Neuronal stem cell (in vitro differentiated cells): ENCODE measurements around the gene PATZ1.

ENCODE experiments used
- DNase-seq: peaks from one replicate; pipeline ENCODE4 v3.0.0-alpha.2; 2013; ENCODE audit warnings: low spot score
- H2AFZ ChIP-seq: one replicate; pipeline ENCODE4 v1.6.1; 2013; ENCODE audit warnings: mild to moderate bottlenecking, low read length, inconsistent platforms
- H2AK5ac ChIP-seq: 2 replicates; pipeline ENCODE4 v1.6.1; 2013; ENCODE audit warnings: low read depth, mild to moderate bottlenecking, inconsistent platforms, low read length, moderate library complexity, mixed read lengths
- H2BK120ac ChIP-seq: 2 replicates; pipeline ENCODE4 v1.6.1; 2013; ENCODE audit warnings: low read depth, mild to moderate bottlenecking, inconsistent platforms, low read length, moderate library complexity, mixed read lengths
- H2BK12ac ChIP-seq: one replicate; pipeline ENCODE4 v1.6.1; 2013; ENCODE audit warnings: low read length, inconsistent platforms
- H2BK15ac ChIP-seq: 2 replicates; pipeline ENCODE4 v1.6.1; 2013; ENCODE audit warnings: mild to moderate bottlenecking, low read length, inconsistent platforms, mixed read lengths
- H2BK5ac ChIP-seq: one replicate; pipeline ENCODE4 v1.6.1; 2013; ENCODE audit warnings: inconsistent platforms, mild to moderate bottlenecking, low read length, moderate library complexity
- H3K14ac ChIP-seq: one replicate; pipeline ENCODE4 v1.6.1; 2013; ENCODE audit warnings: low read length, inconsistent platforms
- H3K18ac ChIP-seq: 2 replicates; pipeline ENCODE4 v1.6.1; 2013; ENCODE audit warnings: low read length, inconsistent platforms
- H3K23ac ChIP-seq: 2 replicates; pipeline ENCODE4 v1.6.1; 2013; ENCODE audit warnings: low read depth, mild to moderate bottlenecking, mixed read lengths, low read length, inconsistent platforms; ENCODE audit not compliant: poor library complexity
- H3K27ac ChIP-seq: replicated peaks from 3 replicates; pipeline ENCODE4 v1.5.1; 2013; ENCODE audit warnings: low read length, inconsistent platforms
- H3K27me3 ChIP-seq, 3 experiments: 2 replicates each; pipeline ENCODE4 v1.6.1; 2013; ENCODE audit warnings: low read length in 3 of 3, mild to moderate bottlenecking in 2 of 3, inconsistent platforms in 1 of 3, low read depth in 1 of 3, mixed read lengths in 1 of 3, moderate library complexity in 1 of 3; ENCODE audit not compliant: control insufficient read depth in 3 of 3, insufficient read depth in 3 of 3
- H3K36me3 ChIP-seq, 2 donors: replicated peaks in 1 of 2; 2 replicates each; pipeline ENCODE4 v1.6.1; 2013; ENCODE audit warnings: low read length in 2 of 2; ENCODE audit not compliant: control insufficient read depth in 2 of 2, insufficient read depth in 2 of 2
- H3K4ac ChIP-seq: 2 replicates; pipeline ENCODE4 v1.6.1; 2013; ENCODE audit warnings: inconsistent platforms, mild to moderate bottlenecking, low read length, moderate library complexity
- H3K4me1 ChIP-seq, 2 donors: 1 replicate in 1 of 2; 2 replicates in 1 of 2; pipeline ENCODE4 v1.6.1; 2013; ENCODE audit warnings: low read length in 2 of 2, low read depth in 1 of 2; ENCODE audit not compliant: control insufficient read depth in 2 of 2, insufficient read depth in 1 of 2
- H3K4me2 ChIP-seq: one replicate; pipeline ENCODE4 v1.6.1; 2013; ENCODE audit warnings: mild to moderate bottlenecking, low read length, inconsistent platforms; ENCODE audit not compliant: insufficient read depth, poor library complexity, severe bottlenecking
- H3K4me3 ChIP-seq, 2 donors: 2 replicates each; pipeline ENCODE4 v1.5.1; 2013; ENCODE audit warnings: low read length in 2 of 2, mild to moderate bottlenecking in 2 of 2, inconsistent platforms in 1 of 2, moderate library complexity in 1 of 2
- H3K79me1 ChIP-seq: one replicate; pipeline ENCODE4 v1.6.1; 2013; ENCODE audit warnings: low read depth, mild to moderate bottlenecking, inconsistent platforms, low read length, moderate library complexity
- H3K9ac ChIP-seq: one replicate; pipeline ENCODE4 v1.6.1; 2013; ENCODE audit warnings: mild to moderate bottlenecking, low read depth, low read length, inconsistent platforms; ENCODE audit not compliant: poor library complexity
- H3K9me3 ChIP-seq, 2 donors: replicated peaks in 1 of 2; 2 replicates each; pipeline versions ENCODE3 to v1.6.1; 2013; ENCODE audit warnings: low read length in 2 of 2, mild to moderate bottlenecking in 2 of 2, inconsistent platforms in 1 of 2, low read depth in 1 of 2, mixed read lengths in 1 of 2, moderate library complexity in 1 of 2; ENCODE audit not compliant: control insufficient read depth in 2 of 2, insufficient read depth in 1 of 2
- H4K8ac ChIP-seq: one replicate; pipeline ENCODE4 v1.6.1; 2013; ENCODE audit warnings: low read depth, mild to moderate bottlenecking, inconsistent platforms, low read length, moderate library complexity
- H4K91ac ChIP-seq: one replicate; pipeline ENCODE4 v1.6.1; 2013; ENCODE audit warnings: low read length, low read depth, mild to moderate bottlenecking, inconsistent platforms; ENCODE audit not compliant: poor library complexity
- WGBS, 2 donors: extraction: QIAGEN DNeasy Blood & Tissue Kit; methylation state at CpG; one replicate each; pipeline ENCODE4 v1.1.7; 2013; ENCODE audit warnings: missing lambda C conversion rate in 2 of 2, mixed read lengths in 1 of 2; ENCODE audit not compliant: insufficient read length in 2 of 2, insufficient replicate concordance in 1 of 2; ENCODE audit errors: extremely low coverage in 2 of 2; 5-methylcytosine and 5-hydroxymethylcytosine counted together

The PATZ1 gene

GRCh38 chr22:31341386-31342088, 4.6 kb downstream of the PATZ1 start:
- Histone ChIP-seq H3K4me1 (peaks cover 40 to 41% of the 10 kb centered on the region in 2 donors), H3K9ac (no peak overlapping the region), H4K91ac (no peak overlapping the region), H3K14ac (no peak overlapping the region), H3K4me3 (peak overlapping the region in 1 of 2 donors; percentile 62), H2BK120ac (peak overlapping the region; percentile 57), H3K27ac (no peak overlapping the region), H2BK5ac (peak overlapping the region; percentile 90), H3K27me3 (no peaks in the 10 kb centered on the region), H2BK12ac (no peak overlapping the region), H3K4ac (no peak overlapping the region), H2AFZ (no peak overlapping the region), H3K18ac (peak overlapping the region; percentile 88), H4K8ac (no peak overlapping the region), H2BK15ac (peak overlapping the region; percentile 26), H3K23ac (no peak overlapping the region), H3K9me3 (peaks cover 1 to 7% of the 10 kb centered on the region in 2 donors), H2AK5ac (peak overlapping the region; percentile 77), H3K36me3 (peaks cover 44 to 77% of the 10 kb centered on the region in 2 donors), H3K79me1 (peaks cover 30% of the 10 kb centered on the region), H3K4me2 (peak overlapping the region; percentile 93)
- no CpG with 5 or more reads among the region's 14 CpGs for WGBS, 2 donors
- DNase-seq: no peak

GRCh38 chr22:31340765-31341247, 5.3 kb downstream of the PATZ1 start:
- no peak for DNase-seq
- WGBS, 2 donors: no CpG with 5 or more reads among the region's 2 CpGs
- Histone ChIP-seq H3K79me1 (peaks cover 30% of the 10 kb centered on the region), H3K18ac (no peak overlapping the region), H3K4me1 (peaks cover 40 to 41% of the 10 kb centered on the region in 2 donors), H3K36me3 (peaks cover 46 to 83% of the 10 kb centered on the region in 2 donors), H2AK5ac (peak overlapping the region; percentile 28), H2BK5ac (peak overlapping the region; percentile 90), H3K27me3 (no peaks in the 10 kb centered on the region), H3K23ac (no peak overlapping the region), H3K4me2 (no peak overlapping the region), H2BK15ac (no peak overlapping the region), H3K9ac (no peak overlapping the region), H4K91ac (no peak overlapping the region), H3K4ac (no peak overlapping the region), H4K8ac (no peak overlapping the region), H3K14ac (no peak overlapping the region), H2AFZ (no peak overlapping the region), H2BK120ac (no peak overlapping the region), H3K27ac (no peak overlapping the region), H3K9me3 (peaks cover 1 to 7% of the 10 kb centered on the region in 2 donors), H2BK12ac (no peak overlapping the region), H3K4me3 (no peak overlapping the region)

- Histone ChIP-seq H2BK120ac (no peak overlapping the region), H2AK5ac (no peak overlapping the region), H3K9ac (no peak overlapping the region), H3K14ac (no peak overlapping the region), H3K4ac (no peak overlapping the region), H4K91ac (no peak overlapping the region), H3K18ac (no peak overlapping the region), H2AFZ (no peak overlapping the region), H3K23ac (no peak overlapping the region), H3K9me3 (peaks cover 1 to 7% of the 10 kb centered on the region in 2 donors), H3K4me2 (no peak overlapping the region), H3K27me3 (no peaks in the 10 kb centered on the region), H2BK15ac (no peak overlapping the region), H3K4me1 (peaks cover 38 to 41% of the 10 kb centered on the region in 2 donors), H3K4me3 (no peak overlapping the region), H4K8ac (no peak overlapping the region), H3K27ac (no peak overlapping the region), H2BK12ac (no peak overlapping the region), H3K79me1 (peaks cover 27% of the 10 kb centered on the region), H2BK5ac (no peak overlapping the region), H3K36me3 (peaks cover 50 to 88% of the 10 kb centered on the region in 2 donors)
- DNase-seq: no peak
- WGBS, 2 donors: no CpG with 5 or more reads among the region's 6 CpGs
Observed at GRCh38 chr22:31340360-31340759, 5.8 kb downstream of the PATZ1 start.

DNA sequence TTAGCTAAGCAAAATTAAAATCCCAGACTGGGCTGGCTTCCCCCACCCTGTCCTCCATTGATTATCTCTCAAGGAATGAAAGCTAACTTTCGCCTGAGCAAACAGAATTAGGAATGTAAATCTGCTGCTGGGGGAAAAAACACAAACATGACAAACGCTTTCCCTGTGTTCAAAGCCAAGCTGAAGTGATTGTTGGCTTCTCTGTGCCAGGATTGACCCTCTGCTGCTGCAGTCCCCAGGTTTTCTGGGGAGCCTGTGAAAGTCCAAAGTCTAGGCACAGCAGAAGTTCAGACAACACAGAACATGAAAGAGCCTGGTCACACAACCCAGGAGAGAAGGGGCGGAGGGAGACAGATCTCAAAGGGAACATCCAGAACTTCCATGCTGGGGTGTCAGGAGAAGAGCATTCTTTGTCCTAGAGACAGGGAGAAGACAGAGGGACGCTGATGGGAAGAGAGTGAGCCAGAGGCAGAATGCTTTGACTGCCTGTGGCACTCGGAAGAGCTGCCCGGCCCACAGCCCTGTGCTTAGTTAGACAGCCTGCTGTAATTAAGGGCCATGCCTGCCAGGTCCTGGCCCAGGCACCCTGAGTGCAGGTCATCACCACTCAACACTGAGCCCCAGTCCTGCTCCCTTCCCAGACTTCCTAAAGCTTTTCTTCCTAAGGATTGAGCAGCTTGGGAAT, 6.9 kb downstream of the PATZ1 start:
- no peak overlapping the region for H2BK12ac ChIP-seq
- no peak overlapping the region for H3K4ac ChIP-seq
- H3K23ac ChIP-seq: peak overlapping the region; percentile 10
- no peak overlapping the region for H3K18ac ChIP-seq
- WGBS, 2 donors: no CpG with 5 or more reads among the region's 6 CpGs
- H3K27ac ChIP-seq: no peak overlapping the region
- no peak overlapping the region for H4K8ac ChIP-seq
- no peak overlapping the region for H3K4me3 ChIP-seq
- H2AK5ac ChIP-seq: no peak overlapping the region
- no peaks in the 10 kb centered on the region for H3K9me3 ChIP-seq
- H3K14ac ChIP-seq: no peak overlapping the region
- H3K4me1 ChIP-seq: peaks cover 27 to 33% of the 10 kb centered on the region in 2 donors
- no peak overlapping the region for H3K9ac ChIP-seq
- H3K79me1 ChIP-seq: peaks cover 17% of the 10 kb centered on the region
- H2BK15ac ChIP-seq: no peak overlapping the region
- H2BK5ac ChIP-seq: no peak overlapping the region
- no peak overlapping the region for H3K4me2 ChIP-seq
- H3K36me3 ChIP-seq: peaks cover 56 to 88% of the 10 kb centered on the region in 2 donors
- no peak for DNase-seq
- no peak overlapping the region for H4K91ac ChIP-seq
- H2AFZ ChIP-seq: no peak overlapping the region
- no peaks in the 10 kb centered on the region for H3K27me3 ChIP-seq
- H2BK120ac ChIP-seq: no peak overlapping the region
